Liver (tissue), 3 donors: Measurements from ENCODE around the gene BTNL2.

Experiments
- RAD21 ChIP-seq, 2 donors: IDR thresholded peaks; 2 replicates each; pipeline ENCODE4 v1.6.1; 2016; ENCODE audit warnings: antibody characterized with exemption in 2 of 2, mild to moderate bottlenecking in 2 of 2
- TF ChIP-seq, protein P1 (sequence below): fragments of 150-350 bp; IDR thresholded peaks from 2 replicates; pipeline ENCODE4 v1.5.1; 2017; ENCODE audit warnings: improper control_type of control experiment, low read depth, low read length; ENCODE audit not compliant: missing input control
- TF ChIP-seq, protein P2 (sequence below): IDR thresholded peaks from 2 replicates; pipeline ENCODE4 v1.6.1; 2016; ENCODE audit warnings: antibody characterized with exemption
- donor health status: healthy.
- donor health status: healthy.

DNA sequence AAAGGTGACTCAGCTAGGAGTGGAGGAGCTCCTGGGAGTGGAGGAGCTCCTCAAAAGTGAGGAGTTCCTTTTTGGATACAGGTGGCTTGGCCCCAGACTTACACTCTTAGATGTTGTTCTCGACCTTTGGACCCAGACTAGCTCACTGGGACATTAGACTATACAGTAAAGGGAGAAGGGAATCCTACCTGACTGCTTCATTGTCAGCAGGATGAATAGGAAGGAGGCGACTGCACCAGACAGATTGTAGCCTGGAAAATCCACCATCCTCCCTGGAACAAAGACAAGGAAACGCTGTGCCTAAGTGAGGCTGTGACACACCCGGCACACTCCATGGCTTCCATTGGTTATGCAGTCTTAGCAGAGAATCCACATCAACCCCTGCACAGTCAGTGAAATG is at the start of gene BTNL2:
- no peak for TF ChIP-seq RAD21 (IDR thresholded peaks at IDR 0.05)
- TF ChIP-seq, protein P1, sequence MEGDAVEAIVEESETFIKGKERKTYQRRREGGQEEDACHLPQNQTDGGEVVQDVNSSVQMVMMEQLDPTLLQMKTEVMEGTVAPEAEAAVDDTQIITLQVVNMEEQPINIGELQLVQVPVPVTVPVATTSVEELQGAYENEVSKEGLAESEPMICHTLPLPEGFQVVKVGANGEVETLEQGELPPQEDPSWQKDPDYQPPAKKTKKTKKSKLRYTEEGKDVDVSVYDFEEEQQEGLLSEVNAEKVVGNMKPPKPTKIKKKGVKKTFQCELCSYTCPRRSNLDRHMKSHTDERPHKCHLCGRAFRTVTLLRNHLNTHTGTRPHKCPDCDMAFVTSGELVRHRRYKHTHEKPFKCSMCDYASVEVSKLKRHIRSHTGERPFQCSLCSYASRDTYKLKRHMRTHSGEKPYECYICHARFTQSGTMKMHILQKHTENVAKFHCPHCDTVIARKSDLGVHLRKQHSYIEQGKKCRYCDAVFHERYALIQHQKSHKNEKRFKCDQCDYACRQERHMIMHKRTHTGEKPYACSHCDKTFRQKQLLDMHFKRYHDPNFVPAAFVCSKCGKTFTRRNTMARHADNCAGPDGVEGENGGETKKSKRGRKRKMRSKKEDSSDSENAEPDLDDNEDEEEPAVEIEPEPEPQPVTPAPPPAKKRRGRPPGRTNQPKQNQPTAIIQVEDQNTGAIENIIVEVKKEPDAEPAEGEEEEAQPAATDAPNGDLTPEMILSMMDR, result no peak
- TF ChIP-seq, protein P2, sequence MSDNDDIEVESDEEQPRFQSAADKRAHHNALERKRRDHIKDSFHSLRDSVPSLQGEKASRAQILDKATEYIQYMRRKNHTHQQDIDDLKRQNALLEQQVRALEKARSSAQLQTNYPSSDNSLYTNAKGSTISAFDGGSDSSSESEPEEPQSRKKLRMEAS, result no peak
